GM18508 (cell line): ENCODE measurements around the gene LCAT.
"Not testable (repeated sequence)": the region's sequence is repeated elsewhere in the genome, so short reads cannot be mapped to it uniquely, and the experiment has no call there.

Source experiments
- ATAC-seq: cut with Tn5 transposase; IDR thresholded peaks from one replicate; pipeline ENCODE4 v1.9.1; 2021; ENCODE audit warnings: moderate number of reproducible peaks; ENCODE audit not compliant: insufficient read depth, unreplicated experiment

Gene LCAT

GRCh38 chr16:67917140-67917851 lies 26.6 kb downstream of the LCAT start:
- ATAC-seq = no peak

- ATAC-seq = no peak
These were observed 27.8 kb downstream of the LCAT start for GRCh38 chr16:67915831-67916723.

GRCh38 chr16:67915496-67915769 lies 28.5 kb downstream of the LCAT start:
- ATAC-seq = not testable (repeated sequence)

GRCh38 chr16:67914758-67915495 lies 29.0 kb downstream of the LCAT start:
- ATAC-seq = no peak

- ATAC-seq = no peak
These were observed 33.8 kb downstream of the LCAT start for GRCh38 chr16:67910158-67910557.

GRCh38 chr16:67909056-67909742 lies 34.7 kb downstream of the LCAT start:
- no peak for ATAC-seq

- no peak for ATAC-seq
These were observed 36.3 kb downstream of the LCAT start for GRCh38 chr16:67907397-67908180.

GRCh38 chr16:67902831-67903230 lies 41.1 kb downstream of the LCAT start:
- no peak for ATAC-seq

- no peak for ATAC-seq
These were observed 42.2 kb downstream of the LCAT start for GRCh38 chr16:67901734-67902133.

GRCh38 chr16:67897231-67897630 lies 46.7 kb downstream of the LCAT start:
- no peak for ATAC-seq

GRCh38 chr16:67893743-67894399 lies 50.0 kb downstream of the LCAT start:
- ATAC-seq = no peak

- ATAC-seq = peak; percentile 74
These were observed 50.8 kb downstream of the LCAT start, which contains the start of gene PSKH1 for GRCh38 chr16:67892899-67893742. Gene PSKH1, plus strand, starts transcription at chr16:67893254. Its CDS starts 15,496 bp downstream, at chr16:67908750.

GRCh38 chr16:67892375-67892774 lies 51.5 kb downstream of the LCAT start:
- no peak for ATAC-seq
